HepG2 (cell line): ENCODE data around the gene CRB1. TPM values are rescaled to one million over a fixed set of nuclear protein-coding genes. Genes with fewer than 3 reads are reported as not detected.

Source experiments
- ATAC-seq: fragments of 200-7000 bp; cut with Tn5 transposase; 3 replicates; pipeline ENCODE4 v1.9.1; 2020; ENCODE audit warnings: mild to moderate bottlenecking, moderate library complexity
- BruUV-seq: library from RNA; stranded (reverse); fragments of 400-500 nt; replicated peaks from 2 replicates; lab custom pipeline; 2021; lab: Mats Ljungman, UMichigan
- CTCF ChIA-PET: fragments of 300-600 bp; formaldehyde crosslinking; extraction: SDS; loops from one replicate; lab custom pipeline; 2021; ENCODE audit warnings: low total read pairs, inconsistent platforms, low intra/inter-chr PET ratio; lab: Yijun Ruan, JAX
- POLR2A ChIA-PET: fragments of 350-600 bp; sonication (Branson Sonifier 250); formaldehyde crosslinking; loops from one replicate; lab custom pipeline; 2020; ENCODE audit warnings: antibody characterized with exemption, inconsistent platforms; lab: Yijun Ruan, JAX
- DNase-seq: peaks from one replicate; pipeline ENCODE4 v3.0.0-alpha.2; 2015; ENCODE audit warnings: low spot score
- FAIRE-seq: peaks from 3 replicates; lab custom pipeline; 2011; peaks lifted over from hg19 to GRCh38; lab: Jason Lieb, UNC
- H2AFZ ChIP-seq: one replicate; pipeline ENCODE4 v1.6.1; 2011; ENCODE audit warnings: low read length, inconsistent platforms
- H3K27ac ChIP-seq: fragments of 300-600 bp; 3 replicates; pipeline ENCODE4 v1.8.0; 2011; ENCODE audit warnings: mixed run types, mild to moderate bottlenecking, mixed read lengths, low read length, inconsistent platforms; ENCODE audit not compliant: insufficient read depth; ENCODE audit errors: extremely low read length
- H3K27me3 ChIP-seq, 2 experiments: fragments of 200-600 bp in 1 of 2; 2 replicates in 1 of 2; 3 replicates in 1 of 2; pipeline versions ENCODE4 v1.6.0 to v1.8.0; 2011; ENCODE audit warnings: low read length in 2 of 2, mild to moderate bottlenecking in 2 of 2, moderate library complexity in 2 of 2, inconsistent platforms in 1 of 2; ENCODE audit not compliant: insufficient read depth in 2 of 2, control insufficient read depth in 1 of 2
- H3K36me3 ChIP-seq, 2 experiments: fragments of 200-600 bp in 1 of 2; replicated peaks in 1 of 2; 2 replicates in 1 of 2; 3 replicates in 1 of 2; pipeline versions ENCODE4 v1.5.1 to v1.8.0; 2011; ENCODE audit warnings: low read length in 2 of 2, inconsistent platforms in 1 of 2; ENCODE audit not compliant: insufficient read depth in 2 of 2, control insufficient read depth in 1 of 2
- H3K4me1 ChIP-seq: 2 replicates; pipeline ENCODE4 v1.5.1; 2012; ENCODE audit warnings: low read length, inconsistent platforms; ENCODE audit not compliant: insufficient read depth
- H3K4me2 ChIP-seq: 2 replicates; pipeline ENCODE4 v1.6.0; 2011; ENCODE audit warnings: low read depth, low read length, inconsistent platforms
- H3K4me3 ChIP-seq, 3 experiments: fragments of 200-600 bp in 1 of 3; sonication (generic), shearing (Covaris generic) in 1 of 3; replicated peaks in 1 of 3; 2 replicates each; pipeline ENCODE4 v1.5.1; 2011 to 2016; ENCODE audit warnings: low read length in 3 of 3, inconsistent platforms in 2 of 3, low read depth in 2 of 3, mild to moderate bottlenecking in 2 of 3, control low read depth in 1 of 3, mixed read lengths in 1 of 3; ENCODE audit not compliant: insufficient read depth in 1 of 3
- H3K79me2 ChIP-seq: one replicate; pipeline ENCODE4 v1.6.1; 2011; ENCODE audit warnings: low read length, inconsistent platforms; ENCODE audit not compliant: insufficient read depth
- H3K9ac ChIP-seq: 2 replicates; pipeline ENCODE4 v1.6.0; 2011; ENCODE audit warnings: mild to moderate bottlenecking, low read depth, low read length, inconsistent platforms; ENCODE audit not compliant: insufficient read depth
- H3K9me3 ChIP-seq: 2 replicates; pipeline ENCODE4 v1.5.1; 2012; ENCODE audit warnings: mild to moderate bottlenecking, low read length
- H4K20me1 ChIP-seq: 2 replicates; pipeline ENCODE4 v1.6.0; 2011; ENCODE audit warnings: inconsistent platforms, mild to moderate bottlenecking, low read length, moderate library complexity; ENCODE audit not compliant: insufficient read depth
- ARNTL ChIP-seq: sonication (generic); formaldehyde crosslinking; IDR thresholded peaks from 2 replicates; pipeline ENCODE4 v1.4.0; 2020; ENCODE audit warnings: mild to moderate bottlenecking, missing genetic modification reagents
- BCL3 ChIP-seq: sonication (generic); formaldehyde crosslinking; IDR thresholded peaks from 2 replicates; pipeline ENCODE4 v1.5.1; 2020; ENCODE audit warnings: mild to moderate bottlenecking, missing genetic modification reagents, moderate library complexity
- EHMT2 ChIP-seq: fragments of 200-600 bp; sonication (generic); IDR thresholded peaks from 2 replicates; pipeline ENCODE4 v1.7.0; 2017; ENCODE audit warnings: antibody characterized with exemption, low read depth, low read length, borderline replicate concordance
- ERF ChIP-seq: IDR thresholded peaks from 2 replicates; pipeline ENCODE4 v1.6.1; 2018; ENCODE audit warnings: missing biosample characterization, missing genetic modification reagents
- GTF2F1 ChIP-seq: fragments of 150-350 bp; IDR thresholded peaks from 2 replicates; pipeline ENCODE4 v1.6.1; 2014; ENCODE audit warnings: low read length
- MED13 ChIP-seq: sonication (generic); formaldehyde crosslinking; IDR thresholded peaks from 2 replicates; pipeline ENCODE4 v1.5.0; 2020; ENCODE audit warnings: missing genetic modification reagents
- PAX8 ChIP-seq: sonication (generic); formaldehyde crosslinking; IDR thresholded peaks from 2 replicates; pipeline ENCODE4 v1.8.0; 2022; ENCODE audit warnings: mild to moderate bottlenecking, missing genetic modification reagents, borderline replicate concordance
- SIN3A ChIP-seq: IDR thresholded peaks from 2 replicates; pipeline ENCODE4 v1.6.1; 2011; ENCODE audit warnings: low read depth, mild to moderate bottlenecking, control low read depth, low read length, borderline replicate concordance
- TIGD3 ChIP-seq: sonication (generic); formaldehyde crosslinking; IDR thresholded peaks from 2 replicates; pipeline ENCODE4 v1.5.1; 2020; ENCODE audit warnings: mild to moderate bottlenecking, missing genetic modification reagents, borderline replicate concordance
- ZBTB7B ChIP-seq: sonication (generic); formaldehyde crosslinking; IDR thresholded peaks from 2 replicates; pipeline ENCODE4 v1.4.0; 2020; ENCODE audit warnings: missing genetic modification reagents
- ZFP36 ChIP-seq: fragments of 150-350 bp; IDR thresholded peaks from 2 replicates; pipeline ENCODE4 v1.6.1; 2018; ENCODE audit warnings: borderline replicate concordance, low read length, low read depth; ENCODE audit not compliant: partially characterized antibody
- ZKSCAN8 ChIP-seq: IDR thresholded peaks from 2 replicates; pipeline ENCODE4 v1.6.1; 2016; ENCODE audit warnings: borderline replicate concordance, missing genetic modification reagents, missing compliant biosample characterization
- ZSCAN21 ChIP-seq: sonication (generic); formaldehyde crosslinking; IDR thresholded peaks from 2 replicates; pipeline ENCODE4 v1.8.0; 2022; ENCODE audit warnings: mild to moderate bottlenecking, missing genetic modification reagents, moderate library complexity, borderline replicate concordance
- WGBS: methylation state at CpG from one replicate; pipeline ENCODE4 v1.1.6; 2017; ENCODE audit warnings: low lambda C conversion rate; 5-methylcytosine and 5-hydroxymethylcytosine counted together
- in situ Hi-C: cut with HindIII; loops from 2 replicates; pipeline ENCODE4 v1.10.0; 2017; ENCODE audit warnings: low pct_unique_long_range_greater_than_20kb; ENCODE audit not compliant: extremely low pct_ligation_motif_present
- intact Hi-C: fragments of 100-400 bp; cut with micrococcal nuclease; formaldehyde crosslinking; loops from one replicate; pipeline ENCODE4 v1.10.0; 2022; ENCODE audit not compliant: unreplicated experiment
- polyA plus RNA-seq, 8 experiments: library from polyadenylated mRNA; depleted of rRNA in 3 of 8; stranded (reverse) in 7 of 8; unstranded in 1 of 8; fragments of >200 nt; fragmentation: Illumina TruSeq in 4 of 8; extraction: Trizol in 4 of 8; gene quantifications; 2 replicates each; pipeline versions ENCODE4 v1.2.1 to v1.2.3, GENCODE V29; 2011 to 2016; ENCODE audit warnings: low read depth in 4 of 8, missing spikeins in 1 of 8, mixed read lengths in 1 of 8; ENCODE audit not compliant: insufficient read depth in 1 of 8
- total RNA-seq, 5 experiments: library from RNA; depleted of rRNA; stranded (reverse); fragments of >200 nt; fragmentation: Illumina TruSeq; extraction: Trizol; gene quantifications; 2 replicates each; pipeline ENCODE4 v1.2.3, GENCODE V29; 2016; ENCODE audit warnings: low read depth in 1 of 5
- TF ChIP-seq, protein P1 (sequence below): sonication (generic); formaldehyde crosslinking; conservative IDR thresholded peaks from 2 replicates; pipeline ENCODE4 v1.8.0; 2022; ENCODE audit warnings: low read depth, missing genetic modification reagents
- TF ChIP-seq, protein P2 (sequence below): IDR thresholded peaks from 2 replicates; pipeline ENCODE4 v1.6.1; 2016; ENCODE audit warnings: low read depth, control low read depth
- TF ChIP-seq, protein P3 (sequence below): sonication (generic); formaldehyde crosslinking; IDR thresholded peaks from 2 replicates; pipeline ENCODE4 v1.9.0; 2021; ENCODE audit warnings: missing genetic modification reagents, borderline replicate concordance

CRB1 gene
- total and polyA plus RNA-seq, 2 of the 13 experiments (the other 11 are each of a cell fraction or from before 2014, with no cell fraction given), result 0.01 TPM; not detected in 1

DNA sequence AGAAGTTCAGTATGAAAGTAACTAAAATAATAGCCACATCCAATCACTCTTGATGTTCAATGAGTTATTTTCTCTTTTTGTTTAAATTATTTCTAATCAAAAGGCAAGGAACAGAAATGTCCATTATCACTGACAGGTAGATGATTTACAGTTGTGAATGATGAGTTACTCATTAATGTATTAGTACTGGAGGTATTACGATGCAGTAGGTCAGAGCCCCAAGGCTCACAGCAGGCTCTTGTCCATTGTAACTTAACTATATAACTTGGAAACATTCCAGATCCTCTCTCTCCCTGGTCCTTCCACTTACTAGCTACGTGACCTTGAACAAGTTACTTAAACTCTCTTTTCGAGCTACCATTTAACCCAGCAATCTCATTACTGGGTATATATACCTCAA, 39.5 kb downstream of the CRB1 start (continued):
- TF ChIP-seq ZFP36 (no peak), GTF2F1 (no peak), PAX8 (CRISPR knock-in tag) (no peak), MED13 (CRISPR knock-in tag) (no peak), ZBTB7B (CRISPR knock-in tag) (no peak), ERF (CRISPR knock-in tag) (no peak), ZKSCAN8 (CRISPR knock-in tag) (no peak), ARNTL (CRISPR knock-in tag) (no peak), ZSCAN21 (CRISPR knock-in tag) (no peak)
- TF ChIP-seq, protein P1, sequence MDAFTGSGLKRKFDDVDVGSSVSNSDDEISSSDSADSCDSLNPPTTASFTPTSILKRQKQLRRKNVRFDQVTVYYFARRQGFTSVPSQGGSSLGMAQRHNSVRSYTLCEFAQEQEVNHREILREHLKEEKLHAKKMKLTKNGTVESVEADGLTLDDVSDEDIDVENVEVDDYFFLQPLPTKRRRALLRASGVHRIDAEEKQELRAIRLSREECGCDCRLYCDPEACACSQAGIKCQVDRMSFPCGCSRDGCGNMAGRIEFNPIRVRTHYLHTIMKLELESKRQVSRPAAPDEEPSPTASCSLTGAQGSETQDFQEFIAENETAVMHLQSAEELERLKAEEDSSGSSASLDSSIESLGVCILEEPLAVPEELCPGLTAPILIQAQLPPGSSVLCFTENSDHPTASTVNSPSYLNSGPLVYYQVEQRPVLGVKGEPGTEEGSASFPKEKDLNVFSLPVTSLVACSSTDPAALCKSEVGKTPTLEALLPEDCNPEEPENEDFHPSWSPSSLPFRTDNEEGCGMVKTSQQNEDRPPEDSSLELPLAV (CRISPR knock-in tag), result no peak
- TF ChIP-seq, protein P2, sequence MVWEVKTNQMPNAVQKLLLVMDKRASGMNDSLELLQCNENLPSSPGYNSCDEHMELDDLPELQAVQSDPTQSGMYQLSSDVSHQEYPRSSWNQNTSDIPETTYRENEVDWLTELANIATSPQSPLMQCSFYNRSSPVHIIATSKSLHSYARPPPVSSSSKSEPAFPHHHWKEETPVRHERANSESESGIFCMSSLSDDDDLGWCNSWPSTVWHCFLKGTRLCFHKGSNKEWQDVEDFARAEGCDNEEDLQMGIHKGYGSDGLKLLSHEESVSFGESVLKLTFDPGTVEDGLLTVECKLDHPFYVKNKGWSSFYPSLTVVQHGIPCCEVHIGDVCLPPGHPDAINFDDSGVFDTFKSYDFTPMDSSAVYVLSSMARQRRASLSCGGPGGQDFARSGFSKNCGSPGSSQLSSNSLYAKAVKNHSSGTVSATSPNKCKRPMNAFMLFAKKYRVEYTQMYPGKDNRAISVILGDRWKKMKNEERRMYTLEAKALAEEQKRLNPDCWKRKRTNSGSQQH (CRISPR knock-in tag), result no peak

GRCh38 chr1:197311081-197311480, 43.0 kb downstream of the CRB1 start:
- ATAC-seq (no peak), DNase-seq (no peak), FAIRE-seq (no peak)
- no peaks in the 10 kb centered on the region for H4K20me1 ChIP-seq
- no peak overlapping the region for H3K4me2 ChIP-seq
- intact Hi-C loops, result no loop called here
- no peak overlapping the region for H3K9ac ChIP-seq
- H3K4me1 ChIP-seq, result no peaks in the 10 kb centered on the region
- no TSS peak for BruUV-seq
- no peak overlapping the region for H3K27ac ChIP-seq
- no peaks in the 10 kb centered on the region; a peak in 1 of 5 replicates for H3K27me3 ChIP-seq
- no peaks in the 10 kb centered on the region for H3K79me2 ChIP-seq
- CTCF ChIA-PET, result no interaction called here
- H3K9me3 ChIP-seq, result no peaks in the 10 kb centered on the region
- in situ Hi-C loops, result no loop called here
- H3K36me3 ChIP-seq, result no peaks in the 10 kb centered on the region
- POLR2A ChIA-PET, result no interaction called here
- WGBS, result 6% methylated on average over 4 of the region's 4 CpGs
- H3K4me3 ChIP-seq, result no peak overlapping the region
- H2AFZ ChIP-seq, result no peak overlapping the region
- TF ChIP-seq EHMT2, result no peak
- TF ChIP-seq TIGD3 (CRISPR knock-in tag), result no peak
- TF ChIP-seq, protein P3, sequence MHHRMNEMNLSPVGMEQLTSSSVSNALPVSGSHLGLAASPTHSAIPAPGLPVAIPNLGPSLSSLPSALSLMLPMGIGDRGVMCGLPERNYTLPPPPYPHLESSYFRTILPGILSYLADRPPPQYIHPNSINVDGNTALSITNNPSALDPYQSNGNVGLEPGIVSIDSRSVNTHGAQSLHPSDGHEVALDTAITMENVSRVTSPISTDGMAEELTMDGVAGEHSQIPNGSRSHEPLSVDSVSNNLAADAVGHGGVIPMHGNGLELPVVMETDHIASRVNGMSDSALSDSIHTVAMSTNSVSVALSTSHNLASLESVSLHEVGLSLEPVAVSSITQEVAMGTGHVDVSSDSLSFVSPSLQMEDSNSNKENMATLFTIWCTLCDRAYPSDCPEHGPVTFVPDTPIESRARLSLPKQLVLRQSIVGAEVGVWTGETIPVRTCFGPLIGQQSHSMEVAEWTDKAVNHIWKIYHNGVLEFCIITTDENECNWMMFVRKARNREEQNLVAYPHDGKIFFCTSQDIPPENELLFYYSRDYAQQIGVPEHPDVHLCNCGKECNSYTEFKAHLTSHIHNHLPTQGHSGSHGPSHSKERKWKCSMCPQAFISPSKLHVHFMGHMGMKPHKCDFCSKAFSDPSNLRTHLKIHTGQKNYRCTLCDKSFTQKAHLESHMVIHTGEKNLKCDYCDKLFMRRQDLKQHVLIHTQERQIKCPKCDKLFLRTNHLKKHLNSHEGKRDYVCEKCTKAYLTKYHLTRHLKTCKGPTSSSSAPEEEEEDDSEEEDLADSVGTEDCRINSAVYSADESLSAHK (CRISPR knock-in tag), result no peak
- no peak for TF ChIP-seq ERF (CRISPR knock-in tag)
- TF ChIP-seq SIN3A, result no peak
- TF ChIP-seq BCL3 (CRISPR knock-in tag), result no peak
